Erythroblast (primary cell): ENCODE data around the gene CCDC51.

Experiments used
- GATA1 ChIP-seq: IDR thresholded peaks from 2 replicates; pipeline ENCODE4 v1.6.1; 2011; ENCODE audit warnings: low read depth, mild to moderate bottlenecking, control low read depth, low read length, moderate library complexity
- POLR2A ChIP-seq: IDR thresholded peaks from 2 replicates; pipeline ENCODE4 v1.6.1; 2011; ENCODE audit warnings: mild to moderate bottlenecking, low read length

GRCh38 chr3:48467110-48467454 is 27.2 kb upstream of the CCDC51 start:
- TF ChIP-seq POLR2A = no peak
- TF ChIP-seq GATA1 = no peak
